NCI-H2107 (cell line): ENCODE results near the gene PLA2G2A.
"Not testable (repeated sequence)": the region's sequence is repeated elsewhere in the genome, so short reads cannot be mapped to it uniquely, and the experiment has no call there.

Experiments
- DNase-seq: peaks from one replicate; lab custom pipeline; 2025; lab: John Stamatoyannopoulos, UW

Gene PLA2G2A, protein sequence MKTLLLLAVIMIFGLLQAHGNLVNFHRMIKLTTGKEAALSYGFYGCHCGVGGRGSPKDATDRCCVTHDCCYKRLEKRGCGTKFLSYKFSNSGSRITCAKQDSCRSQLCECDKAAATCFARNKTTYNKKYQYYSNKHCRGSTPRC

GRCh38 chr1:19979494-19979977 is at the start of gene PLA2G2A:
TSS of gene PLA2G2A (minus strand) at chr1:19979618. CDS start at chr1:19978773, 845 bp downstream.
- no peak for DNase-seq

DNA sequence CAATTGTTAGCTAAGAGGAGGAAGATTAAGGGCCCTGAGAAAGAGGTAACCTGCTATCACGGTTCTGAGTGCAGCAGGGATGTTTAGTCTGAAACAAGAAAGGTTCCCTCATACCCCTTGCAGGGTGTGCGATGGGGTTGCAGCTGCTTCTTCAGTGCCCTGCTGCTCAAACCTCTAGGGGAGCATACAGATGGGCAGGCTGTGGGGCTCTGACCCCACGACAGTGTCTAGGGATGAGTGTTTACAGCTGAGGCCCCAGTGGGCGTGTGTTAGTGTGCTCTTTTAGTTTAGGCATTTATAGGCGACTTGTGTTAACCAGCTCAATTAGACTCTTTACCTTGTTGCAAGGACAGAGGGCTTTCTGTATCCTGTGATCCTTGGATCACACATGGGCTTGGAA is 49.3 kb upstream of the PLA2G2A start:
- DNase-seq = no peak

- no peak for DNase-seq
Observed at GRCh38 chr1:20028125-20028524, 48.7 kb upstream of the PLA2G2A start.

DNA sequence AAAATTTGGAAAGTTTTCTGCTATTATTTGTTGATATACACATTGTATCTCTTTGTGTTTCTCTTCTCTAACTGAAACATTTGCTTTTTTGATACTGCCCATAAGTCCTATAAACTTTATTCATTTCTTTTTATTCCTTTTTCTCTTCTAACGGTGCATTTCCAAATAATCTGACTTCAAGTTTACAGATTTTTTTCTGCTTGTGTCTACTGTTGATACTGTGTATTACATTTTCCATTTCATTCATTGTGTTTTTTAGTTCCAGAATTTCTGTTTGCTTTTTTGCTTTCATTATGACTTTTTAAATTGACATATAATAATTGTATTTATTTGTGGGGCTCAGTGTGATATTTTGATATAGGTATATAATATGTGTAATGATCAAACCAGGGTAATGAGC is 38.3 kb upstream of the PLA2G2A start:
- no peak for DNase-seq

GRCh38 chr1:20014153-20014552 is 34.7 kb upstream of the PLA2G2A start:
- DNase-seq = no peak

DNA sequence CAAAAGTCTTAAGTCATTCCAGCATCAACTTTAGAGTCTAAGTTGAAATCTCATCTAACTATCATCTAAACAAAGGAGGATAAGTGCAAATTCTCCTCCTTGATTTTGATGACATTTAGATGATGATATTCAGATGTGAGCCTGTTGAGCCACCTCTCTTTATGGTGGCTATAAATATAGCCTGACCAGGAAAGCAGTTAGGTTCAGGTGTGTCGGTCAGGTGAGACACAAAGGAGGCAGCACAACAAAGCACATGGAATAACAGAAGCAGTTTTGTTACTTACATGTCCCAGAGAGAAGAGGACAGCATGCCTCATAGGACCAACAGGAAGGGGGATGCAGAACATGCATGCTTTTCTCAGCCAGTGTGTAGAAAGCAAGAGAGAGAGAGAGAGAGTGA is 30.6 kb upstream of the PLA2G2A start:
- no peak for DNase-seq

DNA sequence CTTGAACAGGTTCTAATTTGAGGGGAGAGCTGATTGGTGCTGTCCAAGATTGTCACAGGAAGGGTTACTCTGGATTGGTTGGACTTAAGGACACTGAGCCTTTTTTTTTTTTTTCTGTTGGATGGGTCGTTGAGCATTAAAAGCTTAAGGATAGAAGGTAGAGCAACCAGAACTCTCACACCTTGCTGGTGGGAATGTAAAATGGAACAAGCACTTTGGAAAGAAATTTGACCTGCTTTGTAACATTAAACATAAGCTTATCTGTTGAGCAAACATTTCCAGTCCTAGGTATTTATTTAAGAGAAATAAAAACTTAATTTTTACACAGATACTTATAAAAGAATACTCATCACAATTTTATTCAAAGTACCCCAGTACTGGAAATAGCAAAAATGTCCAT is 29.8 kb upstream of the PLA2G2A start:
- DNase-seq = no peak

- DNase-seq = no peak
Observed at GRCh38 chr1:20008391-20008841, 29.0 kb upstream of the PLA2G2A start.

- DNase-seq = not testable (repeated sequence)
Observed at GRCh38 chr1:19998823-19999222, 19.4 kb upstream of the PLA2G2A start.

DNA sequence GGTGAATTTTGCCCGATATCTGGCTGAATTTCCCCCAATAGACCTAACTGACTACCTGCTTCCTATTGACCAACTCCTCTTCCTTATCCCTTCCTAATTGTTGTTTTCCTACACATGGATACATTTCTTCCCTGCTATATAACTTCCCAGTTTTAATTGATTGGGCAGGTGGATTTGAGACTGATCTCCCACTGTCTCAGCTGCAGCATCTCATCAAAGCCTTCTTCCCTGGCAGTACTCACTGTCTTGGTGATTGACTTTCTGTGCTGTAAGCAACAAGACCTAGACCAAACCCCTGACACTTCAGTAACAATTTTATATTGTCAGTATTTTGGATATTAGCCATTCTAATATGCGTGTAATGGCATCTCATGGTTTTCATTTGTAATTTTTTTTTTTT is 11.3 kb upstream of the PLA2G2A start:
- DNase-seq = no peak

DNA sequence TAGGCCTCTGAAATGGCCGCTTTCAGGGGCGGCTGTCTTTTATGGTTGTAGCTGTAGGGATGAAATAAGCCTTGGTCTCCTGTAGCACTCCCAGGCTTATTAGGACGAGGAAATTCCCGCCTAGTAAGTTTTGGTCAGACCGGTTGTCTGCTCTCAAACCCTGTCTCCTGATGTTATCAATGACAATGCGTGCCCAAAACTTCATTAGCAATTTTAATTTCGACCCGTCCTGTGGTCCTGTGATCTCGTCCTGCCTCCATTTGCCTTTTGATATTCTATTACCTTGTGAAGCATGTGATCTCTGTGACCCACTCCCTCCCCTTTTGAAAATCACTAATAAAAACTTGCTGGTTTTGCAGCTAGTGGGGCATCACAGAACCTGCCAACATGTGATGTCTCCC is 10.8 kb upstream of the PLA2G2A start:
- DNase-seq = not testable (repeated sequence)

DNA sequence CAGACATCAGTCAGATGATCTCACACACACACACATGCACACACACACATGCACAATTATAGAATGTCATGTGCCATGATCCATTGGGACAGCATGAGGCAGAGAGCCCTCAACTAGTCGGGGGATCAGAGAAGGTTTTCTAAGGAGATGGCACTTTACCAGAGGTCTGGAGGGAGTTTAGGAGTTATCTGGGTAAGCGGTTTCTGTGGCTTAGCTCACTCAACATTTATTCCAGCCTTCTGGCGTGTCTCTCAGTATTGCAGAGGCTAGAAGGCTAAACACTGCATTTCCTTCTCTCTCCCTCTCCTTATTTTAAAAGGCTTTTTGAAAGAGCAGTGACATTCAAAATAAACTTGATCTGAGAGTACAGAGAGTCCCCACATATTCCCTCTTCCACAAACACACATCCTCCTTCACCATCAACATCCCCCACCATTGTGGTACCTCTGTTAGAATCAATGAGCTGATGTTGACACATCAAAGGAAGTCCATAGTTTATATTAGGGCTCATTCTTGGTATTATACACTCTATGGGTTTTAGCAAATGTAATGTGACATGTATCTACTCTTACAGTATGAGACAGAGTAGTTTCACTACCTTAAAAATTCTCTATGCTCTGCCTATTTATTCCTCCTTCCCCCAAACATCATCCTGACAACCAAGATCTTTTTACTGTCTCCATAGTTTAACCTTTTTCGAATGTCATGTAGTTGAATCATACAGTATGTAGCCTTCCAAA is 9.0 kb upstream of the PLA2G2A start:
- no peak for DNase-seq

- DNase-seq = no peak
Observed at GRCh38 chr1:19987719-19988118, 8.3 kb upstream of the PLA2G2A start.

DNA sequence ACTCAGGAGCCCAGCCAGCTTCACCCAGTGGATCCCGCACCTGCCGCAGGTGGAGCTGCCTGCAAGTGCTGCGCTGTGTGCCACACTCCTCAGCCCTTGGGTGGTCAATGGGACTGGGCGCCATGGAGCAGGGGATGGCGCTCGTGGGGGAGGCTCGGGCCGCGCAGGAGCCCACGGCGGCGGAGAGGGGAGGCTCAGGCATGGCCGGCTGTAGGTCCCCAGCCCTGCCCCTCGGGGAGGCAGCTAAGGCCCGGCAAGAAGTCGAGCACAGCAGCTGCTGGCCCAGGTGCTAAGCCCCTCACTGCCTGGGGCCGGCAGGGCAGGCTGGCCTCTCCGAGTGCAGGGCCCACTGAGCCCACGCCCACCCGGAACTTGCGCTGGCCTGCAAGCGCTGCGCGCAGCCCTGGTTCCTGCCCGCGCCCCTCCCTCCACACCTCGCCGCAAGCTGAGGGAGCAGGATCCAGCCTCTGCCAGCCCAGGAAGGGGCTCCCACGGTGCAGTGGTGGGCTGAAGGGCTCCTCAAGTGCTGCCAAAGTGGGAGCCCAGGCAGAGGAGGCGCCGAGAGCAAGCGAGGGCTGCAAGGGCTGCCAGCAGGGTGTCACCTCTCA is 5.1 kb upstream of the PLA2G2A start:
- not testable (repeated sequence) for DNase-seq

DNA sequence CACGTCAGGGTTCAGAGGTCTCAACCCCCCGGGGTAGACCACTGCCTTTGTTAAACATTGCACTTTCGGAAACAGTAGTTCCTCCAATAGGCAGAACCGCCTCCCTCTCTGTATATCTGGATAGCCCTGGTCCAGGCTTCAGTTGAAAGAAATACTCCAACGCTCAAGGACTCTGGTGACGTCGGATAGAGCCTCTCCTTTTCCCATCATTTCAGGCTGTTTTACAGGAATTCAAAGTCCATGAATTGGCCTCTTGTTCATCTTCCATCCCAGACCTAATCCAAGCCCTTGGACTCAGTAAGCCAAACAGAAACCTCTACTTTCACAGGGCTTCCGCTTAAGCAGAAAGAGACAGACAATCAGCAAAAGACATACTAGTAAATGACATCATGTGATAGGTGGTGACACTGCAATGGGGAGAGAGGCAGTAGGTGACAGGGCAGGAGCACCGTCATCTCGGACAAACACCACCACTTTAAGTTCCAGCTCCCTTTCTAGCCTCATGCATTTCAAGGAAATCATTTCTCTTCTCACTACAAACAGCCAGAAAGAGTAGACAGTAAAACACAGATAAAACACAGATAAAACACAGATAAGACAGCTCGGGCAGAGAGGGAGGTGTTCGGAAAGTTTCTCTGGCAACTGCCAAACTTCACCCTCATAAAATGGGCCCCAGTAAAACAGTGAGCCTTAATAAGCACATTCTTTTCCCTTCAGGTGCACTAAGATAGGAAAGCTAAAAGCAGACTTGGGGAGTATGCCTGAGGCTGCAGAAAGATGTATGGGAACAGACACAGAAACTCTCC is 2.3 kb upstream of the PLA2G2A start:
- DNase-seq = no peak

DNA sequence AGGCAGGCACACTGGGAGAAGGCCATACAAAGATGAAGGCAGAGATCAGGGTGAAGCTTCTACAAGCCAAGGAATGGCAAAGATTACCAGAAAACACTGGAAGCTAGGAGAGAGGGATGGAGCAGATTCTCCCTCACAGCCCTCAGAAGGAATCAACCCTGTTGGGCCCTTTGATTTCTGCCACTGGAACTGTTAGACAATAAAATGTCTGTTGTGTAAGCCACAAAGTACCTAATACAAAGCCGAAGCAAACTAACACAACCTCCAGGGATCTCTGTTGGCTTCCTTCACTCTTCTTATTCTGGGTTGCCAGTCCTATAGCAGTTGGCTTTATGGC is 1.7 kb upstream of the PLA2G2A start:
- DNase-seq = no peak

DNA sequence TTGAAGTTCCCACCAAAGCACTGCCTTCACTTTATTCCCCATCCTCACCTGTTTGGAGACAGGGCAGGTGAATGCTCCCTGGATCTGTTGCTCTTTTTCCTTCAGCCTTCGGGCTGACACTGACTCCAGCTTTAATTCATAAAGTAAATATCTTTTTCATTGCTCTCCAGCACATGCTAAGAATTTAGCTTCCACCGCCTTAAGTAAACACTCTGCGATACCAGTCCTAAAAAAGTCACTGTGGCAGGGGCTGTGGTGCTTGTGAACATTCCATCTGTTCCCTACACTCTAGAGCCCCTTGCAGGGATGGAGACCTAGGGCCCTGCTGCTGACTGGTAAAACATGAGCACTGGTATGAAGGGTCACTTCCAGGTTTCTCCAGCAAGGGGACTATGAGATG is 896 bp upstream of the PLA2G2A start:
- DNase-seq = no peak

- no peak for DNase-seq
Observed at GRCh38 chr1:19978143-19978542, 1.3 kb downstream of the PLA2G2A start.

- DNase-seq = no peak
Observed at GRCh38 chr1:19976317-19977003, 3.0 kb downstream of the PLA2G2A start.

DNA sequence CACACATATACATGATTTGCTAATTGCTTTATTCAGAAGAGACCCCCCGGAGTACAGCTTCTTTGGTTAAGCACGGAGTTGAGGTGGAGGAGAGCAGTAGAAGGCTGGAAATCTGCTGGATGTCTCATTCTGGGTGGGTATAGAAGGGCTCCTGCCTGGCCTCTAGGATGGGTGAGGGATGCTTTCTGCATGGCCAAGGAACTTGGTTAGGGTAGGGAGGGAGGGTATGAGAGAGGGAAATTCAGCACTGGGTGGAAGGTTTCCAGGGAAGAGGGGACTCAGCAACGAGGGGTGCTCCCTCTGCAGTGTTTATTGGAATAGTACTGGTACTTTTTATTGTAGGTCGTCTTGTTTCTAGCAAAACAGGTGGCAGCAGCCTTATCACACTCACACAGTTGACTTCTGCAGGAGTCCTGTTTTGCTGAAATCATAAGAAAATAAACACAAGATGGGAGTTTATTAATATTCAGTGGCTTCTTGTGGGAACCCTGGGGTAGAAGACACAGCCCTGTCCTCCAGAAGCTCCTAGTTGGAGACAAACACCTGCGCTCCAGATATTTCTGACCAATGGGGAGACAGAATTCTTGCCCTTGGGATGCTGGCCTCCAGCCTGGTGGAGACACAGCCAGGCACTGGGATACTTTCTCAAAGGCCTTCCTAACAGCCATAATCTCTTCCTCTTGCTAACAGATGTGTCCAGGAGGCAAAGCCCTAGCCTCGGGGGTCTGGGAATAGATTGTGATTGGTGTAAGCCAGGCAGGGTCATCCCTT is 3.8 kb downstream of the PLA2G2A start:
- DNase-seq = no peak

GRCh38 chr1:19974822-19975416 is 4.5 kb downstream of the PLA2G2A start:
- DNase-seq = no peak
